ENCODE results near the gene EBPL.

- TF ChIP-seq EP300 (IDR thresholded peaks at IDR 0.05): no peak
- TF ChIP-seq CTCF (IDR thresholded peaks at IDR 0.05): no peak
Observed at GRCh38 chr13:49629196-49629938, 61.9 kb downstream of the EBPL start.
